ENCODE data around the gene ADSL.

ADSL gene

GRCh38 chr22:40406063-40406890, 60.0 kb downstream of the ADSL start:
- DNase-seq, result no peak

- no peak for DNase-seq
Measured at GRCh38 chr22:40407021-40407761, 60.9 kb downstream of the ADSL start.

- no peak for DNase-seq
Measured at GRCh38 chr22:40407831-40408717, 61.8 kb downstream of the ADSL start.

- no peak for DNase-seq
Measured at GRCh38 chr22:40408718-40409612, 62.7 kb downstream of the ADSL start.

GRCh38 chr22:40409613-40410113, 63.4 kb downstream of the ADSL start:
- no peak for DNase-seq

GRCh38 chr22:40410272-40410671, 64.0 kb downstream of the ADSL start:
- DNase-seq, result no peak

GRCh38 chr22:40410731-40411505, 64.6 kb downstream of the ADSL start:
- DNase-seq, result no peak

GRCh38 chr22:40411506-40411861, 65.2 kb downstream of the ADSL start:
- DNase-seq, result no peak

- DNase-seq, result no peak
Measured at GRCh38 chr22:40412441-40412840, 66.1 kb downstream of the ADSL start.

GRCh38 chr22:40413873-40414272, 67.6 kb downstream of the ADSL start:
- DNase-seq, result no peak

GRCh38 chr22:40414311-40414710, 68.0 kb downstream of the ADSL start:
- DNase-seq, result no peak

- DNase-seq, result no peak
Measured at GRCh38 chr22:40414838-40415505, 68.7 kb downstream of the ADSL start.

GRCh38 chr22:40415531-40416266, 69.4 kb downstream of the ADSL start:
- no peak for DNase-seq

- no peak for DNase-seq
Measured at GRCh38 chr22:40416267-40416570, 69.9 kb downstream of the ADSL start.

- DNase-seq, result no peak
Measured at GRCh38 chr22:40416636-40417035, 70.3 kb downstream of the ADSL start.

GRCh38 chr22:40417041-40417440, 70.7 kb downstream of the ADSL start:
- DNase-seq, result no peak

- no peak for DNase-seq
Measured at GRCh38 chr22:40417881-40418280, 71.6 kb downstream of the ADSL start.

- DNase-seq, result no peak
Measured at GRCh38 chr22:40418366-40419201, 72.3 kb downstream of the ADSL start.

- DNase-seq, result no peak
Measured at GRCh38 chr22:40419718-40420117, 73.4 kb downstream of the ADSL start.

Data from midbrain (tissue), 1 donor.